Activated naive CD4-positive, alpha-beta T cell treated with anti-CD3 and anti-CD28 coated beads for 36 hours (primary cell): ENCODE results near the gene FOXA3. TPM values are rescaled to one million over a fixed set of nuclear protein-coding genes. Genes with fewer than 3 reads are reported as not detected.

ENCODE experiments used
- CTCF ChIA-PET: fragments of 350-600 bp; sonication (Branson Sonifier 250); formaldehyde crosslinking; loops from one replicate; lab custom pipeline; 2021; ENCODE audit warnings: antibody characterized with exemption; lab: Charles Lee
- DNase-seq: peaks from one replicate; pipeline ENCODE4 v3.0.0-alpha.2; 2020
- H3K27ac Mint-ChIP-seq: one replicate; pipeline ENCODE4 v1.8.0; 2021; ENCODE audit warnings: mild to moderate bottlenecking, mixed read lengths
- H3K27me3 Mint-ChIP-seq: one replicate; pipeline ENCODE4 v1.8.0; 2021; ENCODE audit warnings: low read depth, mixed read lengths
- H3K36me3 Mint-ChIP-seq: one replicate; pipeline ENCODE4 v1.8.0; 2021; ENCODE audit warnings: low read depth, mixed read lengths
- H3K4me1 Mint-ChIP-seq: one replicate; pipeline ENCODE4 v1.8.0; 2021; ENCODE audit warnings: low read depth, mixed read lengths
- H3K4me3 Mint-ChIP-seq: one replicate; pipeline ENCODE4 v1.8.0; 2021; ENCODE audit warnings: mild to moderate bottlenecking, moderate library complexity, mixed read lengths
- H3K9me3 Mint-ChIP-seq: one replicate; pipeline ENCODE4 v1.8.0; 2021; ENCODE audit warnings: mixed read lengths
- intact Hi-C: fragments of 100-400 bp; cut with micrococcal nuclease; formaldehyde crosslinking; loops from one replicate; pipeline ENCODE4 v1.15.1; 2023
- total RNA-seq, 2 experiments: library from RNA; stranded (reverse); gene quantifications; one replicate each; pipeline ENCODE4 v1.2.3, GENCODE V29; 2021

FOXA3 gene
- total RNA-seq, 2 experiments from 2014 or later: 0.20 TPM; not detected in 1

GRCh38 chr19:45879055-45879454 is 14.9 kb downstream of the FOXA3 start:
- Mint-ChIP-seq H3K4me1 (peaks cover 36% of the 10 kb centered on the region), H3K27me3 (peaks cover 25% of the 10 kb centered on the region), H3K4me3 (no peak overlapping the region), H3K36me3 (peaks cover 4% of the 10 kb centered on the region), H3K27ac (no peak overlapping the region), H3K9me3 (no peaks in the 10 kb centered on the region)
- DNase-seq: no peak
- intact Hi-C loops: no loop called here
- CTCF ChIA-PET: interaction anchor here (0.8 kb wide), 1 partner anchor 15 kb away, joined by 3 read pairs; the partner anchor contains the start of gene FOXA3

- CTCF ChIA-PET: interaction anchor here (1.2 to 3.7 kb wide), 2 partner anchors 10 to 63 kb away, joined by 4 to 17 read pairs; no protein-coding TSS in a partner anchor
- Mint-ChIP-seq H3K4me3 (no peak overlapping the region), H3K27me3 (peaks cover 24% of the 10 kb centered on the region), H3K9me3 (no peaks in the 10 kb centered on the region), H3K27ac (no peak overlapping the region), H3K4me1 (peaks cover 40% of the 10 kb centered on the region), H3K36me3 (peaks cover 6% of the 10 kb centered on the region)
- DNase-seq: no peak
- intact Hi-C loops: loop anchor here (10.0 kb wide), 1 partner anchor 465 kb away; the partner anchor contains the start of gene PPP5C
Measured at GRCh38 chr19:45879971-45880370, 15.8 kb downstream of the FOXA3 start.

- Mint-ChIP-seq H3K9me3 (no peaks in the 10 kb centered on the region), H3K27me3 (peaks cover 16% of the 10 kb centered on the region), H3K4me1 (peaks cover 37% of the 10 kb centered on the region), H3K4me3 (no peak overlapping the region), H3K27ac (peak overlapping the region; percentile 13), H3K36me3 (peaks cover 6% of the 10 kb centered on the region)
- CTCF ChIA-PET: interaction anchor here (0.6 to 6.4 kb wide), 11 partner anchors 11 to 733 kb away, joined by 3 to 84 read pairs (median 4); partner anchors contain the start of genes FOXA3 and SYMPK
- peak; percentile 37 for DNase-seq
- intact Hi-C loops: loop anchor here (10.0 kb wide), 1 partner anchor 464 kb away; the partner anchor contains the start of gene PPP5C
Measured at GRCh38 chr19:45881082-45881908, 17.2 kb downstream of the FOXA3 start.

- no peak for DNase-seq
- CTCF ChIA-PET: interaction anchor here (0.6 to 6.4 kb wide), 16 partner anchors 10 to 733 kb away, joined by 3 to 84 read pairs (median 4); partner anchors contain the start of genes FOXA3, MYPOP and SYMPK
- Mint-ChIP-seq H3K27ac (no peak overlapping the region), H3K4me3 (no peak overlapping the region), H3K4me1 (peaks cover 35% of the 10 kb centered on the region), H3K9me3 (no peaks in the 10 kb centered on the region), H3K27me3 (peaks cover 14% of the 10 kb centered on the region), H3K36me3 (peaks cover 6% of the 10 kb centered on the region)
- intact Hi-C loops: loop anchor here (10.0 kb wide), 1 partner anchor 463 kb away; the partner anchor contains the start of gene PPP5C
Measured at GRCh38 chr19:45881909-45882528, 17.9 kb downstream of the FOXA3 start.

- DNase-seq: peak; percentile 92
- intact Hi-C loops: loop anchor here (1.0 to 10.0 kb wide), 3 partner anchors 19 to 462 kb away; partner anchors contain the start of genes FOXA3 and PPP5C
- peaks cover 32% of the 10 kb centered on the region for H3K4me1 Mint-ChIP-seq
- H3K9me3 Mint-ChIP-seq: no peaks in the 10 kb centered on the region
- peaks cover 8% of the 10 kb centered on the region for H3K27me3 Mint-ChIP-seq
- H3K27ac Mint-ChIP-seq: peak overlapping the region; percentile 39
- H3K36me3 Mint-ChIP-seq: peaks cover 6% of the 10 kb centered on the region
- peak overlapping the region; percentile 66 for H3K4me3 Mint-ChIP-seq
- CTCF ChIA-PET: interaction anchor here (0.6 to 6.4 kb wide), 18 partner anchors 9 to 145 kb away, joined by 3 to 84 read pairs (median 4); partner anchors contain the start of genes FOXA3, MYPOP and SYMPK
Measured at GRCh38 chr19:45882652-45883585, 18.8 kb downstream of the FOXA3 start.

GRCh38 chr19:45883586-45883880 is 19.4 kb downstream of the FOXA3 start:
- no peaks in the 10 kb centered on the region for H3K9me3 Mint-ChIP-seq

GRCh38 chr19:45883881-45884681 is 20.0 kb downstream of the FOXA3 start:
- CTCF ChIA-PET: interaction anchor here (1.1 to 6.4 kb wide), 4 partner anchors 10 to 68 kb away, joined by 5 to 84 read pairs (median 5); partner anchors contain the start of genes FOXA3 and SYMPK
- no peak for DNase-seq
- intact Hi-C loops: loop anchor here (1.0 to 10.0 kb wide), 3 partner anchors 20 to 461 kb away; partner anchors contain the start of genes FOXA3 and PPP5C
- Mint-ChIP-seq H3K27ac (no peak overlapping the region), H3K4me1 (peaks cover 32% of the 10 kb centered on the region), H3K9me3 (no peaks in the 10 kb centered on the region), H3K4me3 (no peak overlapping the region), H3K27me3 (peaks cover 3% of the 10 kb centered on the region), H3K36me3 (peaks cover 6% of the 10 kb centered on the region)

More at GRCh38 chr19:45883586-45883880, 19.4 kb downstream of the FOXA3 start:
- Mint-ChIP-seq H3K27me3 (peaks cover 6% of the 10 kb centered on the region), H3K4me1 (peaks cover 32% of the 10 kb centered on the region), H3K36me3 (peaks cover 6% of the 10 kb centered on the region), H3K27ac (peak overlapping the region; percentile 39), H3K4me3 (peak overlapping the region; percentile 66)
- CTCF ChIA-PET: interaction anchor here (1.1 to 6.4 kb wide), 5 partner anchors 10 to 61 kb away, joined by 5 to 84 read pairs (median 5); partner anchors contain the start of genes FOXA3, MYPOP and SYMPK
- intact Hi-C loops: loop anchor here (1.0 to 10.0 kb wide), 3 partner anchors 19 to 461 kb away; partner anchors contain the start of genes FOXA3 and PPP5C
- no peak for DNase-seq

- H3K27ac Mint-ChIP-seq: peak overlapping the region; percentile 18
- H3K4me1 Mint-ChIP-seq: peaks cover 32% of the 10 kb centered on the region
- H3K36me3 Mint-ChIP-seq: peaks cover 6% of the 10 kb centered on the region
- CTCF ChIA-PET: interaction anchor here (0.7 to 6.4 kb wide), 4 partner anchors 16 to 68 kb away, joined by 3 to 84 read pairs (median 4); partner anchors contain the start of genes FOXA3 and SYMPK
- peaks cover 3% of the 10 kb centered on the region for H3K27me3 Mint-ChIP-seq
- peak overlapping the region; percentile 65 for H3K4me3 Mint-ChIP-seq
- intact Hi-C loops: loop anchor here (10.0 kb wide), 1 partner anchor 460 kb away; the partner anchor contains the start of gene PPP5C
- peak; percentile 15 for DNase-seq
- H3K9me3 Mint-ChIP-seq: no peaks in the 10 kb centered on the region
Measured at GRCh38 chr19:45884682-45885555, 20.8 kb downstream of the FOXA3 start.

- Mint-ChIP-seq H3K27me3 (no peaks in the 10 kb centered on the region), H3K27ac (peak within 1 kb of the TSS; percentile 95), H3K36me3 (peaks cover 9% of the 10 kb centered on the region), H3K4me3 (peak within 1 kb of the TSS; percentile 94), H3K4me1 (peaks cover 32% of the 10 kb centered on the region), H3K9me3 (no peaks in the 10 kb centered on the region)
- DNase-seq: peak; percentile 94
- intact Hi-C loops: loop anchor here (1.0 to 10.0 kb wide), 10 partner anchors 17 to 459 kb away; partner anchors contain the start of genes CCDC61, FBXO46, MYPOP and PPP5C
- CTCF ChIA-PET: interaction anchor here (1.0 to 6.4 kb wide), 6 partner anchors 10 to 69 kb away, joined by 3 to 84 read pairs (median 4); partner anchors contain the start of genes FOXA3, MYPOP and SYMPK
Measured at GRCh38 chr19:45885556-45886426, 21.7 kb downstream of the FOXA3 start, which contains the start of gene IRF2BP1. IRF2BP1 (minus strand) TSS chr19:45886141; CDS start chr19:45885774, 367 bp downstream.
